ENCODE measurements around the gene TCF4.

TCF4 gene

GRCh38 chr18:55220523-55220922 lies 367.5 kb downstream of the TCF4 start:
- no peak for TF ChIP-seq CTCF (conservative IDR thresholded peaks at IDR 0.05; ENCODE audit: low read length)
- H3K4me3 ChIP-seq (ENCODE audit: low read length): no peak overlapping the region
- DNase-seq (ENCODE audit: low read depth): peak; percentile 53

GRCh38 chr18:55219823-55220222 lies 368.2 kb downstream of the TCF4 start:
- no peak for DNase-seq (ENCODE audit: low read depth)
- H3K4me3 ChIP-seq (ENCODE audit: low read length): no peak overlapping the region
- TF ChIP-seq CTCF (conservative IDR thresholded peaks at IDR 0.05; ENCODE audit: low read length): no peak

- H3K4me3 ChIP-seq (ENCODE audit: low read length): no peak overlapping the region
- DNase-seq (ENCODE audit: low read depth): no peak
- TF ChIP-seq CTCF (conservative IDR thresholded peaks at IDR 0.05; ENCODE audit: low read length): no peak
Measured at GRCh38 chr18:55219059-55219458, 368.9 kb downstream of the TCF4 start.

- no peak overlapping the region for H3K4me3 ChIP-seq (ENCODE audit: low read length)
- no peak for DNase-seq (ENCODE audit: low read depth)
- TF ChIP-seq CTCF (conservative IDR thresholded peaks at IDR 0.05; ENCODE audit: low read length): no peak
Measured at GRCh38 chr18:55214969-55215368, 373.0 kb downstream of the TCF4 start.

- no peak for TF ChIP-seq CTCF (conservative IDR thresholded peaks at IDR 0.05; ENCODE audit: low read length)
- no peak for DNase-seq (ENCODE audit: low read depth)
- no peak overlapping the region for H3K4me3 ChIP-seq (ENCODE audit: low read length)
Measured at GRCh38 chr18:55214534-55214933, 373.5 kb downstream of the TCF4 start.

GRCh38 chr18:55213586-55213985 lies 374.4 kb downstream of the TCF4 start:
- no peak overlapping the region for H3K4me3 ChIP-seq (ENCODE audit: low read length)
- DNase-seq (ENCODE audit: low read depth): no peak
- no peak for TF ChIP-seq CTCF (conservative IDR thresholded peaks at IDR 0.05; ENCODE audit: low read length)

GRCh38 chr18:55206927-55207326 lies 381.1 kb downstream of the TCF4 start:
- DNase-seq (ENCODE audit: low read depth): peak; percentile 22
- no peak overlapping the region for H3K4me3 ChIP-seq (ENCODE audit: low read length)
- TF ChIP-seq CTCF (conservative IDR thresholded peaks at IDR 0.05; ENCODE audit: low read length): no peak

Measured in AG10803 (cell line).